Panc1 (cell line): ENCODE measurements around the gene HACD2.

Experiments
- POLR2AphosphoS5 ChIP-seq: IDR thresholded peaks from 2 replicates; pipeline ENCODE4 v1.6.1; 2012; ENCODE audit warnings: mild to moderate bottlenecking, low read depth, low read length, moderate library complexity
- TCF7L2 ChIP-seq: IDR thresholded peaks from 2 replicates; pipeline ENCODE4 v1.6.1; 2011; ENCODE audit warnings: mild to moderate bottlenecking, low read depth, low read length, inconsistent platforms
- TF ChIP-seq, protein P1 (sequence below): fragments of 450-650 bp; IDR thresholded peaks from 2 replicates; pipeline ENCODE4 v1.5.1; 2017; ENCODE audit warnings: mild to moderate bottlenecking
- TF ChIP-seq, protein P2 (sequence below), 2 experiments: IDR thresholded peaks; 2 replicates each; pipeline ENCODE4 v1.6.1; 2011 to 2012; ENCODE audit warnings: low read depth in 2 of 2, control low read depth in 1 of 2, low read length in 1 of 2, mild to moderate bottlenecking in 1 of 2, moderate library complexity in 1 of 2; ENCODE audit not compliant: insufficient read depth in 1 of 2

DNA sequence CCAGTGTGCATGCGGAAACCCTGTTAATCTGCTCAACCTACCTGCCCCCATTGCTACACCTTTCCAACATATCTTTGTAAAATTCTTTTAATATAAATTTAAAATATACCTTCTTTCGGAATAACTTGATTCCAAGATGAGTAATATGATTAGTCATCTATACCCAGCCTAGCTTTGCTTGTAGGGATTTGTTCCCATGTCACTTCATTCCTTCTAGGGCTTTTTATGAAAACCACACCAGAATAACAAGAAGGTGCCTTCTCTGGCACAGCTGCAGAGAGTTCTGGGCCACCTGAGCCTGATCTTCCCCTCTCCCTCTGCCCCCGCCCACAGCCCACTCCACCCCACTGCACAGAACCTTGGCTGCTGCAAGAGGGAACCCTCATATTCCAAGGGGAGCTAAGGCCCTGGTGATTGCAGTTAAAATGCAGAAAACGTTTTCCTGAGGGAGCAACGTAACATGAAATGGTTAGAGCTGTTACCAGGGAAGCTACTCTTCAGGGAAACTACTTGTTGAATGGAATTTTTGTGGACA, 38.6 kb upstream of the HACD2 start:
- no peak for TF ChIP-seq POLR2AphosphoS5
- TF ChIP-seq, protein P1, sequence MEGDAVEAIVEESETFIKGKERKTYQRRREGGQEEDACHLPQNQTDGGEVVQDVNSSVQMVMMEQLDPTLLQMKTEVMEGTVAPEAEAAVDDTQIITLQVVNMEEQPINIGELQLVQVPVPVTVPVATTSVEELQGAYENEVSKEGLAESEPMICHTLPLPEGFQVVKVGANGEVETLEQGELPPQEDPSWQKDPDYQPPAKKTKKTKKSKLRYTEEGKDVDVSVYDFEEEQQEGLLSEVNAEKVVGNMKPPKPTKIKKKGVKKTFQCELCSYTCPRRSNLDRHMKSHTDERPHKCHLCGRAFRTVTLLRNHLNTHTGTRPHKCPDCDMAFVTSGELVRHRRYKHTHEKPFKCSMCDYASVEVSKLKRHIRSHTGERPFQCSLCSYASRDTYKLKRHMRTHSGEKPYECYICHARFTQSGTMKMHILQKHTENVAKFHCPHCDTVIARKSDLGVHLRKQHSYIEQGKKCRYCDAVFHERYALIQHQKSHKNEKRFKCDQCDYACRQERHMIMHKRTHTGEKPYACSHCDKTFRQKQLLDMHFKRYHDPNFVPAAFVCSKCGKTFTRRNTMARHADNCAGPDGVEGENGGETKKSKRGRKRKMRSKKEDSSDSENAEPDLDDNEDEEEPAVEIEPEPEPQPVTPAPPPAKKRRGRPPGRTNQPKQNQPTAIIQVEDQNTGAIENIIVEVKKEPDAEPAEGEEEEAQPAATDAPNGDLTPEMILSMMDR: no peak
- no peak for TF ChIP-seq TCF7L2
- TF ChIP-seq, protein P2, sequence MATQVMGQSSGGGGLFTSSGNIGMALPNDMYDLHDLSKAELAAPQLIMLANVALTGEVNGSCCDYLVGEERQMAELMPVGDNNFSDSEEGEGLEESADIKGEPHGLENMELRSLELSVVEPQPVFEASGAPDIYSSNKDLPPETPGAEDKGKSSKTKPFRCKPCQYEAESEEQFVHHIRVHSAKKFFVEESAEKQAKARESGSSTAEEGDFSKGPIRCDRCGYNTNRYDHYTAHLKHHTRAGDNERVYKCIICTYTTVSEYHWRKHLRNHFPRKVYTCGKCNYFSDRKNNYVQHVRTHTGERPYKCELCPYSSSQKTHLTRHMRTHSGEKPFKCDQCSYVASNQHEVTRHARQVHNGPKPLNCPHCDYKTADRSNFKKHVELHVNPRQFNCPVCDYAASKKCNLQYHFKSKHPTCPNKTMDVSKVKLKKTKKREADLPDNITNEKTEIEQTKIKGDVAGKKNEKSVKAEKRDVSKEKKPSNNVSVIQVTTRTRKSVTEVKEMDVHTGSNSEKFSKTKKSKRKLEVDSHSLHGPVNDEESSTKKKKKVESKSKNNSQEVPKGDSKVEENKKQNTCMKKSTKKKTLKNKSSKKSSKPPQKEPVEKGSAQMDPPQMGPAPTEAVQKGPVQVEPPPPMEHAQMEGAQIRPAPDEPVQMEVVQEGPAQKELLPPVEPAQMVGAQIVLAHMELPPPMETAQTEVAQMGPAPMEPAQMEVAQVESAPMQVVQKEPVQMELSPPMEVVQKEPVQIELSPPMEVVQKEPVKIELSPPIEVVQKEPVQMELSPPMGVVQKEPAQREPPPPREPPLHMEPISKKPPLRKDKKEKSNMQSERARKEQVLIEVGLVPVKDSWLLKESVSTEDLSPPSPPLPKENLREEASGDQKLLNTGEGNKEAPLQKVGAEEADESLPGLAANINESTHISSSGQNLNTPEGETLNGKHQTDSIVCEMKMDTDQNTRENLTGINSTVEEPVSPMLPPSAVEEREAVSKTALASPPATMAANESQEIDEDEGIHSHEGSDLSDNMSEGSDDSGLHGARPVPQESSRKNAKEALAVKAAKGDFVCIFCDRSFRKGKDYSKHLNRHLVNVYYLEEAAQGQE (IDR thresholded peaks at IDR 0.05; ENCODE audit: insufficient read depth in 1 of 2, low read depth in 2 of 2, low read length in 1 of 2): no peak
